IPS-11a (cell line): Measurements from ENCODE around the gene SHF.
"Not testable (repeated sequence)": the region's sequence is repeated elsewhere in the genome, so short reads cannot be mapped to it uniquely, and the experiment has no call there.

Experiments used
- H3K4me3 ChIP-seq: one replicate; pipeline ENCODE4 v1.5.1; 2013; ENCODE audit warnings: low read depth, low read length, control low read depth

Gene SHF

GRCh38 chr15:45187894-45188830, at the start of gene SHF:
SHF (minus strand) TSS chr15:45187966; CDS start chr15:45187951, 15 bp downstream.
- H3K4me3 ChIP-seq = peak within 1 kb of the TSS; percentile 71

GRCh38 chr15:45236806-45237205, 49.0 kb upstream of the SHF start:
- H3K4me3 ChIP-seq = not testable (repeated sequence)

- no peak overlapping the region for H3K4me3 ChIP-seq
Observed at GRCh38 chr15:45234562-45235235, 46.9 kb upstream of the SHF start.

- H3K4me3 ChIP-seq = no peak overlapping the region
Observed at GRCh38 chr15:45231864-45232562, 44.2 kb upstream of the SHF start.

- H3K4me3 ChIP-seq = no peak overlapping the region
Observed at GRCh38 chr15:45231132-45231531, 43.4 kb upstream of the SHF start.

GRCh38 chr15:45230245-45230965, 42.6 kb upstream of the SHF start:
- no peak overlapping the region for H3K4me3 ChIP-seq

- no peak overlapping the region for H3K4me3 ChIP-seq
Observed at GRCh38 chr15:45228931-45229330, 41.2 kb upstream of the SHF start.

GRCh38 chr15:45225506-45226273, 37.9 kb upstream of the SHF start:
- no peak overlapping the region for H3K4me3 ChIP-seq

GRCh38 chr15:45224621-45225217, 37.0 kb upstream of the SHF start:
- H3K4me3 ChIP-seq = no peak overlapping the region

- H3K4me3 ChIP-seq = no peak overlapping the region
Observed at GRCh38 chr15:45221967-45222366, 34.2 kb upstream of the SHF start.

GRCh38 chr15:45221053-45221599, 33.4 kb upstream of the SHF start:
- no peak overlapping the region for H3K4me3 ChIP-seq

GRCh38 chr15:45212493-45212892, 24.7 kb upstream of the SHF start:
- no peak overlapping the region for H3K4me3 ChIP-seq

GRCh38 chr15:45205192-45205591, 17.4 kb upstream of the SHF start:
- H3K4me3 ChIP-seq = no peak overlapping the region

GRCh38 chr15:45203182-45203581, 15.4 kb upstream of the SHF start:
- H3K4me3 ChIP-seq = no peak overlapping the region

- H3K4me3 ChIP-seq = no peak overlapping the region
Observed at GRCh38 chr15:45201869-45202268, 14.1 kb upstream of the SHF start.

- no peak overlapping the region for H3K4me3 ChIP-seq
Observed at GRCh38 chr15:45201557-45201859, 13.7 kb upstream of the SHF start.

GRCh38 chr15:45200799-45201556, 13.2 kb upstream of the SHF start:
- H3K4me3 ChIP-seq = peak overlapping the region; percentile 96

GRCh38 chr15:45200001-45200798, 12.4 kb upstream of the SHF start:
- H3K4me3 ChIP-seq = peak overlapping the region; percentile 96
